Amniotic stem cell (primary cell): Measurements from ENCODE around the gene CEP97.
"Not testable (repeated sequence)": the region's sequence is repeated elsewhere in the genome, so short reads cannot be mapped to it uniquely, and the experiment has no call there.

ENCODE experiments used
- DNase-seq: peaks from one replicate; lab custom pipeline; 2025; lab: John Stamatoyannopoulos, UW

The CEP97 gene

DNA sequence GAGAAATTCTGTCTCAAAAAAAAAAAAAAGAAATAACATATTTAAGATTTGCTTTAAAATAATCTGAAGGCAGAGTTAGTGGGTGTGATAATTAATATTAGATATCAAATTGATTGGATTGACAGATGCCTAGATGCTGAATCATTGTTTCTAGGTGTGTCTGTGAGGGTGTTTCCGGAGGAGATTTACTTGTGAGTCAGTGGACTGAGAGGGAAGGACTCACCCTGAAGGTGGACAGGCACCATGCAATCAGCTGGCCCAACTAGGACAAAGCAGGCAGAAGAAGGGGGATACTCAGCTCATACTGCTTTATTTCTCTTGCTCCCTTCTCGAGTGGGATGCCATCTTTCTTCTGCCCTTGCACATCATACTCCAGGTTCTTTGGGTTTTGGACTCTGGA lies 21.2 kb upstream of the CEP97 start:
- no peak for DNase-seq

DNA sequence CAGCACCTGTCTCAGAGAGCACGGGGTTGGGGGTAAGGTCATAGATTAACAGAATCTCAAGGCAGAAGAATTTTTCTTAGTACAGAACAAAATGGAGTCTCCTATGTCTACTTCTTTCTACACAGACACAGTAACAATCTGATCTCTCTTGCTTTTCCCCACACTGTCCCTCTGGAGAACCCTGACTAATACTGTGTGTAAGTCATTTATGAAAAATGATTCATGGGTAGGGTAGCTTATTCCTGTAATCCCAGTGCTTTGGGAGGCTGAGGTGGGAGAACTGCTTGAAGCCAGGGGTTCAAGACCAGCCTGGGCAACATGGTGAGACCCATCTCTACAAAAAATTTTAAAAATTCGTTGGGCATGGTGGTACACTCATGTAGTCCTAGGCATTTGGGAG lies 19.8 kb upstream of the CEP97 start:
- not testable (repeated sequence) for DNase-seq

DNA sequence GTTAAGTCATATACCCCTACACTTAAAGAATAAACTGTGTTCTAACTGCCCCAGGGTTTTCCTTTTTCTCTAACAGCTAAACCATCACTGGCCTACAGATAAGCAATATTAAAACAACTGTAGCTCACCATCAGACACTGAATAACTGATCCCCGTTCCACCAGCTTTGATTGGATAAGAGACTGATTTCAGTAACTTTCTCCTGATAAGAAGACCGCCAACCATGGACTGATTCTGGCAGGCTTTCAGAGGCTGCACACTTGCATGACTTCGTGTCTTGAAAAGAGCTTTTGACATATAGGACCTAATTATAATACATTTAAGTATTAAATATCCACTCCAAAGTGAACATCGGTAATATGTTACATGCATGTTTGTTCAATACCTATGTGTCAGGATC lies 15.3 kb upstream of the CEP97 start:
- DNase-seq = no peak

DNA sequence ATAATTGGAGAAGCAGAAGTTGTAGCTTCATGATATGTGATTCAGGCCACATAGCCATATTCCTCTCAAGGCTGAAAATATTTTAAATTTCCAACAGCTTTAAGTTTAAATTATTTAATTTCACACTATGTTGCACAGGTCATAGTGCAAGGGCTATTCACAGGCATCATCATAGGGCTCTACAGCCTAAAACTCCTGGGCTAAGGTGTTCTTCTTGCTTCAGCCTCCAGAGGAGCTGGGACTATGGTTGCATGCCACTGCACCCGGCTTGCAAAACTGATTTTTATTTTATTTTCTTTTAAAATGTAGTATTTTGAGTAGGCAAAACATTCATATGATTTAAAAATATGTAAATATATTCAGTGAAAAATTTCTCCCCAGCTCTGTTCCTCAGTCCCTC lies 6.0 kb upstream of the CEP97 start:
- no peak for DNase-seq

DNA sequence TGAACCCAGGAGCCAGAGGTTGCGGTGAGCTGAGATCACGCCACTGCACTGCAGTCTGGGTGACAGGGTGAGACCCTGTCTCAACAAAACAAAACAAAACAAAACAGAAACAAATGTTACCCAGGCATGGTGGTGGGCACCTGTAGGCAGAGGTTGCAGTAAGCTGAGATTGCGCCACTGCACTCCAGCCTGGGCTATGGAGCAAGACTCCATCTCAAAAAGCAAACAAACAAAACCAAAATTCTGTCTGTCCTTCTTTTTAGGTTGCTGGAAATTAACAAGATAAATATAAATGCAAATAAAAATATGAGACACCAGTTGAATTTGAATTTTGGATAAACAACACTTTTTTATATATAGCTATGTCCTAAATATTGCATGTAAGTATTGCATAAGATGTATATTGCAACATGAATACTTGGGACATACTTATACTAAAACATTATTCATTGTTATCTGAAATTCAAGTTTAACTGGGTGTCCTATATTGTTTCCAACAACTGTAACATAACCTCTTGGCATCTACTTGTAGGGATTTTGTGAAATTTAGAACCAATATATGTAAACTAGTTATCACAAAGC lies 4.7 kb upstream of the CEP97 start:
- no peak for DNase-seq

DNA sequence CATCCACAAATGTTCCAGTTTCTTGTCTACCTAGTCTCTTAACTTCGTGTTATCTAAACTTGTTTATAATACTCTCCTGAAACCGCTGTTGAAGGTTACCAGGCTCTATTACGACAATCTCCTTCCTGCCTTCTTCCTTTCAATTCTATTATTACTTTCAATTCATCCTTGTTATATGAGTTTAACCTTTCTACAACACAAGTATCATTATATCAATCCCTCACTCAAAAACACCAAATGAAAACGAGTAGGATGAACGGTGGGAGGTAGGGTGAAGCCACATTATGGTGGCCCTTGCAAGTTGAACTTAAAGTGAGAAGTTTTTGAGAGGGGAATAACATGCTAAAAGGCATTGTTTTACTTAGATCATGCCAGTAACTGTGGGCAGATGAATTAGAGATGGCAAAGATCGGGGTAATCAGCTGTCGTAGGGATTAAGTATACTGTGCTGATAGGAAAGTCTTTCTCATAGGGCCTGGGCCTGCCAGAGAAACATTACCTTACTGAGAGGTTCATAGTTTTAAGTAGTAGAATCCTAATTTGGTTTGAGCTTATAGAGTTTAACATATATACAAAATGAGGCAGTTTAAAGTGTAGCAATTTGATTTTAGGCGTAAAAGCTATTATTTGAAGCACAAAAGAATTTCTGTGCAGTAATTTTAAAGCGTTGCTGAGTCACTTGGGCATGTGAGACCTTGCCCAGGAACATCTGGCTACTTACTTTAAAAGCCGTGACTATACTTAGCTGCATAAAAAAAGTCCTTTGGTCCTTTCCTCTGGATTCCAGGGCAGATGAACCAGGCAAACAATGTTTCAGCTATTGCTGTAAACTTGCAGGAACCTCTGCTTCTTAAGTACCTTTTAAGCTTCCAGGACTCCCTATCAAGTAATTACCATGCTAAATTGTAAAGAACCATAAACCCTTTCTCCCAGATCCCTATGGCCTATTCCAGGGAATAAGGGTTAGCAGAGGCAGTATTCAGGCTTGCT lies 3.3 kb upstream of the CEP97 start:
- DNase-seq = no peak

DNA sequence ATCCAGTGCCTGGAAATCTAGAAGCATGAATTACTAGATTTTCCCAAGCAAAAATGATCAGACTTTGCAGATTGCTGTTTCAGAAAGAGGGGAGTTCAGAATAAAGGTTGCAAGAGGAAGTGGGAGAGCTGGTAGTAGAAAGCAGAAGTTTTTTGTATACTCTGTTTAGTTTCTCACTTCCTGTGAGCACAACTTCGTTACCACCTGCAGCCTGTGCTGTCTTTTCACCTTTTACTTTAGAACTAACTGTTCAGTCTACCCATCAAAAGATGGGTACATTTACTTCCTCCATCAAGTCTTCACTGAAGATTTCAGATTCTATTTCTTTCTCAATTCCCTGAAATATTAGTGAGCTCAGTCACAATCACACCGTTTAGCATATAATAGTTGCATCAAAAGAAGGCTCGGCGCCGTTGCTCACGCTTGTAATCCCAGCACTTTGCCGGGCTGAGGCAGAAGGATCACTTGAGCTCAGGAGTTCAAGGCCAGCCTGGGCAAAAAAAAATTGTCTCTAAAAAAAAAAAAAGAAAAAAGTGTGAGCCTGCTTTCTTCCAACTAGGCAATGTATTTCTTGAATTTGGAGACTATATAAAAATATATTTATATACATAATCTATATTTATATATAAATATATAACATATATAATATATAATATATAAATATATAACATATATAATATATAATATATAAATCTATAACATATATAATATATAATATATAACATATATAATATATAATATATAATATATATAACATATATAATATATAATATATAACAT lies 1.8 kb upstream of the CEP97 start:
- no peak for DNase-seq

DNA sequence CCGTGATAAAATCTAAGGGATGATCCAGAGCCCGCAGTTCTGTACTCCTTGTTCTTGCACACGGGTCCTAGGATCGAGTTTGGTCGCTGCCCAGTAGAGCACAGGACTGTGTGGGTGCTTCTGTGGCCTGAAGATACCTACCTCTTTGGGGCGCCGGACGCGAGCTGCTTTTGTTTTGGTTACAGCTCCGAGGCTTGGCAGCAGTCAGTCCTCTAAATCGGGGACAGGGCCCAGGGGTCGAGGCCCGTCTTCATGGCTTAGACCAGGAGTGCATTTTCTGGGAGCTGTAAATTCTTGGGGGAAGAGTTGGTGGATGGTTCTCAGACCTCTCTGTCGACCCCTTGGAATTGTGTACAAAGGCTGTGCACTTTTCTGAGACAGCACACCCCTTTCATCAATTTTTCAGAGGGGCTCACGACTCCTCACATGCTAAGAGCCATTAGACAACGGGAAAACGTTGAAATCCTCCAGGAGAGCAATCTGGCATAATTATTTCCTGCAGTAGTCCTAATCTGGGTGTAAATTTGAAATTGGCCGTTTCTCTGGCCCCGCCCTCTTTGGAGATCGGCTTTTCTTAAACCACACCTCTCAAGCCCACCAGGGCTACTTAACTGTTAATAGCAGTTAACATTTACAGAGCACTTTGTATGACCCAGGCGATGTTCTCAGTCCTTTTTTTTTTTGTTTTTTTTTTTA lies 928 bp downstream of the CEP97 start:
- no peak for DNase-seq

DNA sequence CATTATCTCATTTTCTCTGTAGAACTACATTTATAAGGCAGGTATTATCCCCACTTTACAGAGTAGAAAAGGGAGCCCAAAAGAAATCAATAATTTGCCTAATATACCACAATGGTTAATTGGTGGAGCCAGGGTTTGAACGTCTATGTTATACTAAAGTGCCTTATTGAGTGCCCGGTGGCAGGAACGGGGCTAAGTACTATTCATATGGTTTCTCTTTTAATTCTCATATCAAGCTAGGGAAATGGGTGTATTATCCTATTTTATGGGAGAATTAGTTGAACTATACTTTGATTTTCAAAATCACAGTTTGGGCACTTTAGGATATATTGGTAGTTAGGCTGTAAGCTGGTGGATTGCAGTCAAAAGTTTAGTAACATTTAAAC lies 1.5 kb downstream of the CEP97 start:
- DNase-seq = no peak

DNA sequence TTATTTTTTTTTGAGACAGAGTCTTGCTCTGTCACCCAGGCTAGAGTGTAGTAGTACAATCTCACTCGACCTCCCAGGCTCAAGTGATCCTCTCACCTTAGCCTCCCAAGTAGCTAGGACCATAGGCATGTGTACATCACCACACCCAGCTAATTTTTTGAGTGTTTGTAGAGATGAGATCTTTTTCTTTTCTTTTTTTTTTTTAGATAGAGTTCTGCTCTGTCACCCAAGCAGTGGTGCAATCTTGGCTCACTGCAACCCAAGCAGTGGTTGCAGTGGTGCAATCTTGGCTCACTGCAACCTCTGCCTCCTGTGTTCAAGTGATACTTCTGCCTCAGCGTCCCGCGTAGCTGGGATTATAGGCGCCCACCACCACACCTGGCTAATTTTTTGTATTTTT lies 5.2 kb downstream of the CEP97 start:
- no peak for DNase-seq

DNA sequence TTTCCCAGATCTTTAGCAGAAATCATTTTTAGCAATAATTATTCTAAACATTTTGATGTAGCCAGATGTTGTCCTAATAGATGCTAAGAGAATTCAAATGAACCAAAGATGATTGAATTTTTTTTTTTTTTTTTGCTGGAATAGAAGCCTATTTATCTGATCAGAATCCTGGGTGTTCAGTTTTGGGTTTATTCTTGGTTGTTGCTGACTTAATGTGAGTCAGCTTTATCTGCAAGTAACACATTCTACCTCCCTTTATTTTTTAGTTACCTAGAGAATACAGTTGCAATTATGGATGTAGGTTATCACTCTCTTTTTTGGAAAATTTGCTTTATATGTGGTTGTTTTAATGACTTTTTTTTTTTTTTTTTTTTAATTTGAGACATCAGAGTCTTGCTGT lies 6.4 kb downstream of the CEP97 start:
- no peak for DNase-seq

DNA sequence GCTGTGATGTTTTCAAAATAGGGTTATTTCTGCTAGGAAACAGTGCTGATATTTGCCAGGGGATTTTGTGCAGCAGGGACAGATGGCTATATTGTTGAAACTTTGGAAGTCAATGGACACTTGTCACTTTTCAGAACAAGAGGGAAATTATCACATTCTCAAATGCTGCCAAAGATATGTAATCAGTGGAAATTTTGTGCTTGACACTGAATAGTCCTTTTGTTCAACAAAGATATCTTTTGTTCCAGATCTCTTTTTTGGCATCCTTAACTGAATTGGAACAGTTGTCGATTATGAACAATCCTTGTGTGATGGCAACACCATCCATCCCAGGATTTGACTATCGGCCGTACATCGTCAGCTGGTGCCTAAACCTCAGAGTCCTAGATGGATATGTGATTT lies 7.8 kb downstream of the CEP97 start:
- DNase-seq = no peak

DNA sequence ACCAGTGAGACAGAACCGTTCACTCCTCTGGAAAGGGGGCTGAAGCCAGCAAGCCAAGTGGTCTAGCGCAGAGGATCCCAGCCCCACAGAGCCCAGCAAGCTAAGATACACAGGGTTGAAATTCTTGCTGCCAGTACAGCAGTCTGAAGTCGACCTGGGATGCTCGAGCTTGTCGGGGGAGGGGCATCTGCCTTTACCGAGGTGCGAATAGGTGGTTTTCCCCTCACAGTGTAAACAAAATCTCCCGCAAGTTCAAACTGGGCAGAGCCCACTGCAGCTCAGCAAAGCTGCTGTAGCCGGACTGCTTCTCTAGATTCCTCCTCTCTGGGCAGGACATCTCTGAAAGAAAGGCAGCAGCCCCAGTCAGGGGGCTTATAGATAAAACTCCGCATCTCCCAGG lies 11.4 kb downstream of the CEP97 start:
- DNase-seq = no peak

DNA sequence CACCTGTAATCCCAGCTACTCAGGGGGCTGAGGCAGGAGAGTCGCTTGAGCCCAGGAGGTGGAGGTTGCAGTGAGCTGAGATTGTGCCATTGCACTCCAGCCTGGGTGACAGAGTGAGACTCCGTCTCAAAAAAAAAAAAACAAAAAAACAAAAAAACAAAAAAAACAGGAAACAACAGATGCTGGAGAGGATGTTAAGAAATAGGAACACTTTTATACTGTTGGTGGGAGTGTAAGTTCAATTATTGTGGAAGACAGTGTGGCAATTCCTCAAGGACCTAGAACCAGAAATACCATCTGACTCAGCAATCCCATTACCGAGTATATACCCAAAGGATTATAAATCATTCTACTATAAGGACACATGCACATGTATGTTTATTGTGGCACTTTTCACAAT lies 17.5 kb downstream of the CEP97 start:
- DNase-seq = not testable (repeated sequence)

DNA sequence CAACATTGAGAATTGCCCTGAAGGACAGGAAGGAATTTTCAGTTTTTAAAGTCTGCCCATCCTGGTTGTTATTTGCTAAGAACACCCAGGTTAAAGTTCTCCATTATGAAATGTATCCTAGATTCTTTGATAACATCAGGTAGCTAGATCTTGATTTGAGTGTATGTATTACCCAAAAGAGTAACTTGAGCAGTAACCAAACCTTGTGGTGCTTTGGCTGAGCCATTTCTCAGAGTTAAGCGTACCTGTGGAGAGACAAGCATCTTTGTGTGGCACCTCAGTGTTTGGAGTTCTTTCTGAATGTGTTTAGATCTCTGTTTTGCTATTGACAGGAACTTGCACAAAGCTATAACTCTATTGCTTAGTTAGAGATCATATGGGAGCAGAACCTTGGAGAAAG lies 20.4 kb downstream of the CEP97 start:
- no peak for DNase-seq

DNA sequence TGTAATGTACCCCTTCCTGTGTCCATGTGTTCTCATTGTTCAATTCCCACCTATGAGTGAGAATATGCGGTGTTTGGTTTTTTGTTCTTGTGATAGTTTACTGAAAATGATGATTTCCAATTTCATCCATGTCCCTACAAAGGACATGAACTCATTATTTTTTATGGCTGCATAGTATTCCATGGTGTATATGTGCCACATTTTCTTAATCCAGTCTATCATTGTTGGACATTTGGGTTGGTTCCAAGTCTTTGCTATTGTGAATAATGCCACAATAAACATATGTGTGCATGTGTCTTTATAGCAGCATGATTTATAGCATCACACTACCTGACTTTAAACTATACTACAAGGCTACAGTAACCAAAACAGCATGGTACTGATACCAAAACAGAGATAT lies 21.5 kb downstream of the CEP97 start:
- DNase-seq = not testable (repeated sequence)

DNA sequence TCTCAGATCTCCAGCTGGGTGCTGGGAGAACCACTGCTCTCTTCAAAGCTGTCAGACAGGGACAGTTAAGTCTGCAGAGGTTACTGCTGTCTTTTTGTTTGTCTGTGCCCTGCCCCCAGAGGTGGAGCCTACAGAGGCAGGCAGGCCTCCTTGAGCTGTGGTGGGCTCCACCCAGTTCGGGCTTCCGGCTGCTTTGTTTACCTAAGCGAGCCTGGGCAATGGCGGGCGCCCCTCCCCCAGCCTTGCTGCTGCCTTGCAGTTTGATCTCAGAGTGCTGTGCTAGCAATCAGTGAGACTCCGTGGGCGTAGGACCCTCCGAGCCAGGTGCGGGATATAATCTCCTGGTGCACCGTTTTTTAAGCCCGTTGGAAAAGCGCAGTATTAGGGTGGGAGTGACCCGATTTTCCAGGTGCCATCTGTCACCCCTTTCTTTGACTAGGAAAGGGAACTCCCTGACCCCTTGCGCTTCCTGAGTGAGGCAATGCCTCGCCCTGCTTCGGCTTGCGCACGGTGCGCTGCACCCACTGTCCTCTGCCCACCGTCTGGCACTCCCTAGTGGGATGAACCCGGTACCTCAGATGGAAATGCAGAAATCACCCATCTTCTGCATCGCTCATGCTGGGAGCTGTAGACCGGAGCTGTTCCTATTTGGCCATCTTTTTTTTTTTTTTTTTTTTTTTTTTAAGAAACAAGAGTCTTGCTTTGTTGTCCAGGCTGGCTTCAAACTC lies 29.1 kb downstream of the CEP97 start:
- not testable (repeated sequence) for DNase-seq

DNA sequence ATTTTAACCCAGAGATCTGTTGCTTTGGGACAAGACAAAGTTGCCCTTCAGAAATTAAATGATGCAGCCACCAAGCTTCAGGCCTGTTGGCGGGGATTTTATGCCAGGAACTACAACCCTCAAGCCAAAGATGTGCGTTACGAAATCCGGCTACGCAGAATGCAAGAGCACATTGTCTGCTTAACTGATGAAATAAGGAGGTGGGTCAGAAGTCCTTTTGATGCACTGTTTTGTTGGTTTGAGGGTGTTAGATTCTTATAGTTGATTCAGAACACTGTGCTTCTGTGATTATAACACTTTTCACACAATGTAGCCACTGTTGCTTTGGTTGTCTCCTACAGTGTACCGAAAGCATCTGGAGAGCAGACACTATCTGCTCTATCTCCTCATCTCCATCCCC lies 33.8 kb downstream of the CEP97 start:
- DNase-seq = no peak

DNA sequence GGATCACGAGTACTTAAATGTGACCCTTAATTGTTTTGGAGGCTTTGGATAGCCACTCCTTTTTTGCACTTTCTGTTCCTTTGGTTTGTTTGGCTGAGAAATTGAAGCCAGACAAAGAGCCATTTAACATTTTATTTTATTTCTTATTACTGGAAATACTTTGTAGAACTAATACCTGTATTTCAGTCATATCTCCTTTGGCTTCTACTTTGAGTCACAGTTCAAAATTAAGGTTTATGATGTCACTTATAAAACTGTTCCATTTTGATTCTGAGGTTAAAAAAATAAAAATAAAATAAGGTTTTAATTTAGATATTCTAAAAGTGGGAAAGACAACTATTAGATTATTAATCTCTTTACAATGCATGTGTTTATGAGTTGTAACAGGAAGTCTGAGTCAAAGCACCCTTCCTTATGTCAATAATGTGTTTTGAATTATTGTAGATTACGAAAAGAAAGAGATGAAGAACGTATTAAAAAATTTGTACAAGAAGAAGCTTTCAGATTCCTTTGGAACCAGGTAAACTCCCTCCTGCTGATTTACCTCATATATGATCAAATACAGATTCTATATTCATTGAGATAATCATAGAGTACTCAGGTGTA lies 37.7 kb downstream of the CEP97 start:
- no peak for DNase-seq

DNA sequence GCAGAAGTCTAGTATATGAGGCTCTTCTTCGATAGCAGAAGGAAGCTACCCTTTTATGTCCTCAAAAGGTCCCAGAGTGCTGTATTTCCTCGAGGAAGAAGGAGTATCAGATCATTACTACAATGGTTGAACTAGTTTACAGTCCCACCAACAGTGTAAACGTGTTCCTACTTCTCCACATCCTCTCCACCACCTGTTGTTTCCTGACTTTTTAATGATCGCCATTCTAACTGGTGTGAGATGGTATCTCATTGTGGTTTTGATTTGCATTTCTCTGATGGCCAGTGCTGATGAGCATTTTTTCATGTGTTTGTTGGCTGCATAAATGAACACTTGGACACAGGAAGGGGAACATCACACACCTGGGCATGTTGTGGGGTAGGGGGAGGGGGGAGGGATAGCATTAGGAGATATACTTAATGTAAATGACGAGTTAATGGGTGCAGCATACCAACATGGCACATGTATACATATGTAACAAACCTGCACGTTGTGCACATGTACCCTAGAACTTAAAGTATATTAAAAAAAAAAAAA lies 53.4 kb downstream of the CEP97 start:
- not testable (repeated sequence) for DNase-seq
